SK-N-SH (cell line): Measurements from ENCODE around the gene NCOA5. TPM values are rescaled to one million over a fixed set of nuclear protein-coding genes. Genes with fewer than 3 reads are reported as not detected.

Experiments
- CTCF ChIA-PET: fragments of 300-600, 350-600 bp; formaldehyde crosslinking; extraction: SDS; loops from one replicate; lab custom pipeline; 2021; lab: Yijun Ruan, JAX
- POLR2A ChIA-PET: fragments of 350-600 bp; sonication (Branson Sonifier 250); formaldehyde crosslinking; extraction: SDS; loops from one replicate; lab custom pipeline; 2020; ENCODE audit warnings: antibody characterized with exemption, inconsistent platforms; lab: Yijun Ruan, JAX
- DNase-seq: peaks from one replicate; pipeline ENCODE4 v3.0.0; 2012
- H2AFZ ChIP-seq: fragments of 200-600 bp; sonication (generic); 2 replicates; pipeline ENCODE4 v1.8.1; 2016; ENCODE audit warnings: antibody characterized with exemption, mild to moderate bottlenecking, low read depth
- H3F3A ChIP-seq: fragments of 200-600 bp; sonication (generic); replicated peaks from 2 replicates; pipeline ENCODE3; 2016; ENCODE audit warnings: antibody characterized with exemption, mild to moderate bottlenecking; ENCODE audit not compliant: insufficient read depth
- H3K27ac ChIP-seq, 2 experiments: fragments of 200-500 bp in 1 of 2; fragments of 200-600 bp in 1 of 2; sonication (Bioruptor generic) in 1 of 2; sonication (generic), shearing (Covaris generic) in 1 of 2; 2 replicates each; pipeline versions ENCODE4 v1.5.1 to v1.6.1; 2014 to 2016; ENCODE audit warnings: low read depth in 2 of 2, inconsistent platforms in 1 of 2, low read length in 1 of 2, mild to moderate bottlenecking in 1 of 2, mixed read lengths in 1 of 2
- H3K27me3 ChIP-seq: fragments of 200-600 bp; sonication (generic), shearing (Covaris generic); 2 replicates; pipeline ENCODE4 v1.6.1; 2016; ENCODE audit warnings: mixed run types; ENCODE audit not compliant: insufficient read depth
- H3K36me3 ChIP-seq, 2 experiments: fragments of 200-500 bp in 1 of 2; fragments of 200-600 bp in 1 of 2; sonication (Bioruptor generic) in 1 of 2; sonication (generic) in 1 of 2; replicated peaks in 1 of 2; 2 replicates each; pipeline versions ENCODE3 to v1.5.1; 2014 to 2016; ENCODE audit warnings: low read length in 1 of 2, mild to moderate bottlenecking in 1 of 2; ENCODE audit not compliant: insufficient read depth in 2 of 2, control insufficient read depth in 1 of 2
- H3K4me1 ChIP-seq, 2 experiments: fragments of 200-500 bp in 1 of 2; fragments of 200-600 bp in 1 of 2; sonication (Bioruptor generic) in 1 of 2; sonication (generic), shearing (Covaris generic) in 1 of 2; 2 replicates each; pipeline versions ENCODE4 v1.5.1 to v1.6.1; 2014 to 2016; ENCODE audit warnings: low read depth in 1 of 2, low read length in 1 of 2, mixed run types in 1 of 2; ENCODE audit not compliant: insufficient read depth in 2 of 2, control insufficient read depth in 1 of 2
- H3K4me2 ChIP-seq: fragments of 200-600 bp; sonication (generic), shearing (Covaris generic); 2 replicates; pipeline ENCODE4 v1.6.1; 2017; ENCODE audit warnings: mixed run types
- H3K4me3 ChIP-seq, 2 experiments: fragments of 200-500 bp in 1 of 2; fragments of 200-600 bp in 1 of 2; sonication (Bioruptor generic) in 1 of 2; sonication (generic), shearing (Covaris generic) in 1 of 2; 2 replicates each; pipeline versions ENCODE4 v1.5.1 to v1.8.1; 2014 to 2016; ENCODE audit warnings: low read depth in 2 of 2, inconsistent platforms in 1 of 2, low read length in 1 of 2, mild to moderate bottlenecking in 1 of 2, mixed read lengths in 1 of 2, moderate library complexity in 1 of 2
- H3K79me2 ChIP-seq: fragments of 200-600 bp; sonication (generic); 2 replicates; pipeline ENCODE4 v1.8.1; 2017; ENCODE audit warnings: mild to moderate bottlenecking; ENCODE audit not compliant: insufficient read depth
- H3K9ac ChIP-seq: fragments of 200-600 bp; sonication (generic); 2 replicates; pipeline ENCODE4 v1.6.1; 2017; ENCODE audit warnings: mixed run types
- H3K9me2 ChIP-seq: fragments of 200-600 bp; sonication (generic); 2 replicates; pipeline ENCODE4 v1.6.1; 2017; ENCODE audit warnings: mixed run types
- H3K9me3 ChIP-seq: fragments of 200-600 bp; sonication (generic); 2 replicates; pipeline ENCODE4 v1.6.1; 2017; ENCODE audit warnings: mixed run types, mild to moderate bottlenecking, moderate library complexity
- H4K20me1 ChIP-seq: fragments of 200-600 bp; sonication (generic); 2 replicates; pipeline ENCODE4 v1.6.1; 2017; ENCODE audit warnings: mild to moderate bottlenecking, mixed run types; ENCODE audit not compliant: insufficient read depth
- ELF1 ChIP-seq: IDR thresholded peaks from 2 replicates; pipeline ENCODE4 v1.4.0; 2012
- EP300 ChIP-seq, 2 experiments: IDR thresholded peaks; 2 replicates each; pipeline versions ENCODE4 v1.4.0 to v1.6.1; 2012; ENCODE audit warnings: borderline replicate concordance in 1 of 2, low read depth in 1 of 2, low read length in 1 of 2
- FOSL2 ChIP-seq: IDR thresholded peaks from 2 replicates; pipeline ENCODE4 v1.4.0; 2012; ENCODE audit warnings: low read depth, mild to moderate bottlenecking, moderate library complexity, borderline replicate concordance
- FOXJ3 ChIP-seq: sonication (generic); formaldehyde crosslinking; IDR thresholded peaks from 2 replicates; pipeline ENCODE4 v1.5.1; 2020; ENCODE audit warnings: mild to moderate bottlenecking, missing genetic modification reagents
- FOXM1 ChIP-seq: IDR thresholded peaks from 2 replicates; pipeline ENCODE4 v1.4.0; 2012; ENCODE audit warnings: low read depth, mild to moderate bottlenecking
- GABPA ChIP-seq: IDR thresholded peaks from 2 replicates; pipeline ENCODE4 v1.4.0; 2012; ENCODE audit warnings: low read depth, mild to moderate bottlenecking
- JUND ChIP-seq: IDR thresholded peaks from 2 replicates; pipeline ENCODE4 v1.4.0; 2012
- MXI1 ChIP-seq: IDR thresholded peaks from 2 replicates; pipeline ENCODE4 v1.6.1; 2012; ENCODE audit warnings: mild to moderate bottlenecking, low read depth, low read length, improper control_type of control experiment
- RAD21 ChIP-seq: IDR thresholded peaks from 2 replicates; pipeline ENCODE4 v1.6.1; 2012; ENCODE audit warnings: mild to moderate bottlenecking, low read length
- RCOR1 ChIP-seq: fragments of 150-350 bp; IDR thresholded peaks from 2 replicates; pipeline ENCODE4 v1.6.1; 2017; ENCODE audit warnings: antibody characterized with exemption, low read length
- RFX5 ChIP-seq: IDR thresholded peaks from 2 replicates; pipeline ENCODE4 v1.6.1; 2012; ENCODE audit warnings: mild to moderate bottlenecking, improper control_type of control experiment, low read length
- TAF1 ChIP-seq: IDR thresholded peaks from 2 replicates; pipeline ENCODE4 v1.6.1; 2012; ENCODE audit warnings: low read depth, mild to moderate bottlenecking, low read length, moderate library complexity, borderline replicate concordance
- TCF12 ChIP-seq: IDR thresholded peaks from 2 replicates; pipeline ENCODE4 v1.4.0; 2012
- WGBS: methylation state at CpG from one replicate; pipeline ENCODE4 v1.1.6; 2017; ENCODE audit warnings: low lambda C conversion rate; 5-methylcytosine and 5-hydroxymethylcytosine counted together
- polyA plus RNA-seq, 3 experiments: library from polyadenylated mRNA; depleted of rRNA; stranded (reverse); fragments of >200 nt; gene quantifications; 2 replicates each; pipeline ENCODE4 v1.2.3, GENCODE V29; 2012
- TF ChIP-seq, protein P1 (sequence below): fragments of 150-350 bp; IDR thresholded peaks from 2 replicates; pipeline ENCODE4 v1.6.1; 2017; ENCODE audit warnings: antibody characterized with exemption, low read length, low read depth, borderline replicate concordance
- TF ChIP-seq, protein P2 (sequence below): IDR thresholded peaks from 2 replicates; pipeline ENCODE4; 2012
- TF ChIP-seq, protein P3 (sequence below): IDR thresholded peaks from 2 replicates; pipeline ENCODE4 v1.6.1; 2012; ENCODE audit warnings: mild to moderate bottlenecking, low read depth, low read length, moderate library complexity
- TF ChIP-seq, protein P4 (sequence below): fragments of 200-600 bp; sonication (generic); IDR thresholded peaks from 2 replicates; pipeline ENCODE4 v1.6.1; 2017; ENCODE audit warnings: antibody characterized with exemption, mild to moderate bottlenecking, moderate library complexity

Gene NCOA5
- polyA plus RNA-seq, 1 of the 3 experiments (the other 2 are of a cell fraction) = 20.4 TPM

DNA sequence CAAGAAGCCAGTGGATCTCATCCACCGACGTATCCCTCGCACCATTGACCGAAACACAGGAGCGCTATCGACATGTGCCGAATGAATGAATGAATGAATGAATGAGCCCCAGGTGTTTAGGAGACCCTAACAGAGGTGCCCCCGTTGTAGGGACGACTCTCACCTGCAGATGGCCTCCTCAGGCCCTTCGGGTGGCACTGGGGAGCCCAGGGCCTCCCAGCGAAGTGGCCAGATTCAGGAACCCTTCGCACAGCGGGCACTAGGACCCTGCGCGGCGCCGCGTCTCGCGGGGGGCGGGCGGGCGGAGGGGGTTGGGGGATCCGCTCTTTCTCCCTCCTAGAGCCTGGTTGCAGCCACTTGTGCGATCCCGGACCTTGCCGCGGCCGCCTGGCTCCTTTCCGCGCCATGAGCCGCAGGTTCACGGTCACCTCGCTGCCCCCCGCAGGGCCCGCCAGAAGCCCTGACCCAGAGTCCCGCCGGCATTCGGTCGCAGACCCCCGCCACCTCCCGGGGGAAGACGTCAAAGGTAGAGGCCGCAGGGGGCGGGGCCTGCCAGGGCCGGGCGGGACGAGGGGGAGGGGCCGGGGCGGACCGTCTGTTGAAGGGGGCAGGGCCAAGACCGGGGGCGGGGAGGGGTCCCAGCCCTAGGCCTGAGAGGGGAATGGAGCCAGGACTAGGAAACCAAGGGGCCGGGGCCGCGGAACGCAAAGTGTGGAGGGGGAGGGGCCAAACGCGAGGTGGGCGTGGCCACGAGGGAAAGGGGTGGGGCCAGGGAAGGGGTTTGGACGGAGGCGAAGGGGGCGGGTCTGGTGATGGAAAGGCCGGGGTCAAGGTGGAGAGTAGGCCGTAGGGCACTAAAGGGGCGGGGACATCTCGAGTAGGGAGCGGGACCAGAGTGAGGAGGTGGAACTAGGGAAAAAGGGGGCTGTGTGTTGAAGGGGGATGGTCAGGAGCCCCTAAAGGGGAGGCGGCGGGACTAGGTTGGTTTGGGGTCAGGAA, 68.1 kb downstream of the NCOA5 start:
- ChIA-PET CTCF (interaction anchor here (0.6 to 2.2 kb wide), 22 partner anchors 7 to 1230 kb away, joined by 3 to 13 read pairs (median 4); partner anchors contain the start of genes MMP9 and NCOA5), POLR2A (no interaction called here)
- Histone ChIP-seq H3K4me2 (peak overlapping the region; percentile 84), H3K9me2 (no peaks in the 10 kb centered on the region), H3K36me3 (no peaks in the 10 kb centered on the region), H3K27ac (peak overlapping the region in 1 of 2 experiments; percentile 86; a peak in 2 of 4 replicates), H3K4me3 (peak overlapping the region; percentile 59 to 60), H3K79me2 (no peaks in the 10 kb centered on the region), H3F3A (peaks cover 4% of the 10 kb centered on the region), H4K20me1 (peaks cover 2% of the 10 kb centered on the region; the same call in 1 of the 2 replicates), H2AFZ (no peak overlapping the region), H3K9me3 (no peaks in the 10 kb centered on the region), H3K27me3 (no peaks in the 10 kb centered on the region), H3K9ac (peak overlapping the region; percentile 65), H3K4me1 (peaks cover 0 to 13% of the 10 kb centered on the region in 2 experiments; a peak in 1 of 4 replicates)
- TF ChIP-seq, protein P1, sequence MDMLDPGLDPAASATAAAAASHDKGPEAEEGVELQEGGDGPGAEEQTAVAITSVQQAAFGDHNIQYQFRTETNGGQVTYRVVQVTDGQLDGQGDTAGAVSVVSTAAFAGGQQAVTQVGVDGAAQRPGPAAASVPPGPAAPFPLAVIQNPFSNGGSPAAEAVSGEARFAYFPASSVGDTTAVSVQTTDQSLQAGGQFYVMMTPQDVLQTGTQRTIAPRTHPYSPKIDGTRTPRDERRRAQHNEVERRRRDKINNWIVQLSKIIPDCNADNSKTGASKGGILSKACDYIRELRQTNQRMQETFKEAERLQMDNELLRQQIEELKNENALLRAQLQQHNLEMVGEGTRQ = no peak
- TF ChIP-seq RAD21 = peak; percentile 19; the same call in 1 of the 2 replicates
- WGBS = 11% methylated on average over 53 of the region's 71 CpGs
- peak; percentile 99 for DNase-seq

DNA sequence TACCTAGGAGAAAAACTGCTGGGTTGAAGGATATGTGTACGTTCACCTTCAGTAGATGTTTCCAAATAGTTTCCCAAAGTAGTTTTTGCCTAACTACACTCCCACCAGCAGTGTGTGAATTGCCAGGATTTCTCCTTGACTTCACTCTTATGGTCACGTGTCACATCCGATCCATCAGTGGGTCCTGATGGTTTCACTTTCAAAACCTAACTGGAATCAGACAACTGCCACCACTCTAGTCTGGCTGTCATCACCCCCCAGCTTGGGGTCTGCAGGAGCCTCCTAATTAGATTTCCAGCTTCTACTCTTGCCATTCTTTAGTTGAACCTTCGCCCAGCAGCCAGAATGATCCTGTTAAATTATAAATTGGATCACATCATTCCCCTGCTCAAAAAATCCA, 69.2 kb downstream of the NCOA5 start:
- CTCF ChIA-PET = interaction anchor here (0.6 to 0.9 kb wide), 3 partner anchors 9 to 21 kb away, joined by 3 read pairs; no protein-coding TSS in a partner anchor

More for the DNA sequence above, 69.2 kb downstream of the NCOA5 start:
- H4K20me1 ChIP-seq = no peaks in the 10 kb centered on the region
- no peak for DNase-seq
- TF ChIP-seq EP300 (IDR thresholded peaks at IDR 0.05; ENCODE audit: borderline replicate concordance in 1 of 2, low read depth in 1 of 2, low read length in 1 of 2) (no peak), FOSL2 (no peak), JUND (no peak), GABPA (no peak), RCOR1 (no peak), ELF1 (no peak), FOXJ3 (CRISPR knock-in tag) (no peak), MXI1 (no peak), TAF1 (no peak), FOXM1 (no peak), TCF12 (no peak), RFX5 (no peak)
- TF ChIP-seq, protein P2, sequence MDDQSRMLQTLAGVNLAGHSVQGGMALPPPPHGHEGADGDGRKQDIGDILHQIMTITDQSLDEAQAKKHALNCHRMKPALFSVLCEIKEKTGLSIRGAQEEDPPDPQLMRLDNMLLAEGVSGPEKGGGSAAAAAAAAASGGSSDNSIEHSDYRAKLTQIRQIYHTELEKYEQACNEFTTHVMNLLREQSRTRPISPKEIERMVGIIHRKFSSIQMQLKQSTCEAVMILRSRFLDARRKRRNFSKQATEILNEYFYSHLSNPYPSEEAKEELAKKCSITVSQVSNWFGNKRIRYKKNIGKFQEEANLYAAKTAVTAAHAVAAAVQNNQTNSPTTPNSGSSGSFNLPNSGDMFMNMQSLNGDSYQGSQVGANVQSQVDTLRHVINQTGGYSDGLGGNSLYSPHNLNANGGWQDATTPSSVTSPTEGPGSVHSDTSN = no peak
- TF ChIP-seq, protein P3, sequence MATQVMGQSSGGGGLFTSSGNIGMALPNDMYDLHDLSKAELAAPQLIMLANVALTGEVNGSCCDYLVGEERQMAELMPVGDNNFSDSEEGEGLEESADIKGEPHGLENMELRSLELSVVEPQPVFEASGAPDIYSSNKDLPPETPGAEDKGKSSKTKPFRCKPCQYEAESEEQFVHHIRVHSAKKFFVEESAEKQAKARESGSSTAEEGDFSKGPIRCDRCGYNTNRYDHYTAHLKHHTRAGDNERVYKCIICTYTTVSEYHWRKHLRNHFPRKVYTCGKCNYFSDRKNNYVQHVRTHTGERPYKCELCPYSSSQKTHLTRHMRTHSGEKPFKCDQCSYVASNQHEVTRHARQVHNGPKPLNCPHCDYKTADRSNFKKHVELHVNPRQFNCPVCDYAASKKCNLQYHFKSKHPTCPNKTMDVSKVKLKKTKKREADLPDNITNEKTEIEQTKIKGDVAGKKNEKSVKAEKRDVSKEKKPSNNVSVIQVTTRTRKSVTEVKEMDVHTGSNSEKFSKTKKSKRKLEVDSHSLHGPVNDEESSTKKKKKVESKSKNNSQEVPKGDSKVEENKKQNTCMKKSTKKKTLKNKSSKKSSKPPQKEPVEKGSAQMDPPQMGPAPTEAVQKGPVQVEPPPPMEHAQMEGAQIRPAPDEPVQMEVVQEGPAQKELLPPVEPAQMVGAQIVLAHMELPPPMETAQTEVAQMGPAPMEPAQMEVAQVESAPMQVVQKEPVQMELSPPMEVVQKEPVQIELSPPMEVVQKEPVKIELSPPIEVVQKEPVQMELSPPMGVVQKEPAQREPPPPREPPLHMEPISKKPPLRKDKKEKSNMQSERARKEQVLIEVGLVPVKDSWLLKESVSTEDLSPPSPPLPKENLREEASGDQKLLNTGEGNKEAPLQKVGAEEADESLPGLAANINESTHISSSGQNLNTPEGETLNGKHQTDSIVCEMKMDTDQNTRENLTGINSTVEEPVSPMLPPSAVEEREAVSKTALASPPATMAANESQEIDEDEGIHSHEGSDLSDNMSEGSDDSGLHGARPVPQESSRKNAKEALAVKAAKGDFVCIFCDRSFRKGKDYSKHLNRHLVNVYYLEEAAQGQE = no peak
- TF ChIP-seq, protein P4, sequence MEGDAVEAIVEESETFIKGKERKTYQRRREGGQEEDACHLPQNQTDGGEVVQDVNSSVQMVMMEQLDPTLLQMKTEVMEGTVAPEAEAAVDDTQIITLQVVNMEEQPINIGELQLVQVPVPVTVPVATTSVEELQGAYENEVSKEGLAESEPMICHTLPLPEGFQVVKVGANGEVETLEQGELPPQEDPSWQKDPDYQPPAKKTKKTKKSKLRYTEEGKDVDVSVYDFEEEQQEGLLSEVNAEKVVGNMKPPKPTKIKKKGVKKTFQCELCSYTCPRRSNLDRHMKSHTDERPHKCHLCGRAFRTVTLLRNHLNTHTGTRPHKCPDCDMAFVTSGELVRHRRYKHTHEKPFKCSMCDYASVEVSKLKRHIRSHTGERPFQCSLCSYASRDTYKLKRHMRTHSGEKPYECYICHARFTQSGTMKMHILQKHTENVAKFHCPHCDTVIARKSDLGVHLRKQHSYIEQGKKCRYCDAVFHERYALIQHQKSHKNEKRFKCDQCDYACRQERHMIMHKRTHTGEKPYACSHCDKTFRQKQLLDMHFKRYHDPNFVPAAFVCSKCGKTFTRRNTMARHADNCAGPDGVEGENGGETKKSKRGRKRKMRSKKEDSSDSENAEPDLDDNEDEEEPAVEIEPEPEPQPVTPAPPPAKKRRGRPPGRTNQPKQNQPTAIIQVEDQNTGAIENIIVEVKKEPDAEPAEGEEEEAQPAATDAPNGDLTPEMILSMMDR = no peak
- no peak overlapping the region for H3K4me2 ChIP-seq
- no peaks in the 10 kb centered on the region for H3K9me2 ChIP-seq
- H3F3A ChIP-seq = peaks cover 4% of the 10 kb centered on the region
- POLR2A ChIA-PET = no interaction called here
- no peak overlapping the region for H3K4me3 ChIP-seq
- no peak overlapping the region for H3K9ac ChIP-seq
- H3K79me2 ChIP-seq = no peaks in the 10 kb centered on the region
- no peaks in the 10 kb centered on the region for H3K9me3 ChIP-seq
- 95% methylated on average over 4 of the region's 4 CpGs for WGBS
- no peak overlapping the region for H3K27ac ChIP-seq
- H3K27me3 ChIP-seq = no peaks in the 10 kb centered on the region
- H3K36me3 ChIP-seq = no peaks in the 10 kb centered on the region
- peaks cover 0 to 13% of the 10 kb centered on the region in 2 experiments; a peak in 1 of 4 replicates for H3K4me1 ChIP-seq
- no peak overlapping the region for H2AFZ ChIP-seq
